ENCODE results near the gene DOLPP1.

Gene DOLPP1

GRCh38 chr9:129068110-129068509 lies 12.8 kb upstream of the DOLPP1 start:
- DNase-seq, result no peak

GRCh38 chr9:129068990-129069861 lies 11.7 kb upstream of the DOLPP1 start:
- peak; percentile 80 for DNase-seq

- DNase-seq, result no peak
These were observed 10.9 kb upstream of the DOLPP1 start for GRCh38 chr9:129069862-129070641.

DNA sequence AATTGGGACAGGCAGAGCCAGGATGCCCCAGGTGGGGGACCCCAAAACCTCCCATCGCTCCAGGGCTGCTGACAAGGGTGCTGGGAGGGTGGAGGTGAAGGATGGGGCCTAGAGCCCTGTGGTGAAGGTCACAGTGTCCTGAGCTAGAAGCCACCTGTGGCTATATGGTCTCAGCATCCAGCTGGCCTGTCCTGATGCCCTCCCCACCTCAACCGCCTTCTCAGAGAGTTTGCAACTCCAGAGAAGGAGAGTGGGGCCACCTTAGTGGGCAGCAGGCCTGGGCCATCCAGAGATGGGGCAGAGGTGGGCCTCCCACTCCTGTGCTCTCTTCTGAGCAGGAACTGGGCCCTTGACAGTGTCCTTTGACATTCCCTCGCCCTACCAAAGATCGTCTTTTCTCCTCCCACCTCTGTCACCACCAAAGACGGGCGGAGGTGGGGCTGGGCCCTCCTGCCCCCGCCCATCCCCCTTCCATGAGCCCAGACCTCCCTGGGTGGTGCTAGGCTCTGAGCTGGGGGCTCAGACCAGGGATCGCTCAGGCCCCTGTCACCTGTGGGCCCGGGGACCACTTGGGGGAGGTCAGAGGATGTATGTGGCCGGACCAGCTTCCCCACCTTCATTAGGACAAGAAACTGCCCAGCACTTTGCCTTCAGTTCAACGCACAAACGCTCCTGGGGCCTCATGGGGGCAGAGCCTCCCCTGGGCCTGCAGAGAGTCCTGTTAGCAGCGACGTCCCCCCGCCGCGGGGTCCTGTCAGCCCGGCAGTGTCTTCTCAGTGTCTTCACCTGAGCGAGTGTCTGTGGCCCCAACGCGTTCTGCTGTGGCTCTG lies 10.0 kb upstream of the DOLPP1 start:
- DNase-seq, result no peak

GRCh38 chr9:129071526-129072126 lies 9.3 kb upstream of the DOLPP1 start:
- no peak for DNase-seq

GRCh38 chr9:129072171-129072570 lies 8.7 kb upstream of the DOLPP1 start:
- DNase-seq, result no peak

DNA sequence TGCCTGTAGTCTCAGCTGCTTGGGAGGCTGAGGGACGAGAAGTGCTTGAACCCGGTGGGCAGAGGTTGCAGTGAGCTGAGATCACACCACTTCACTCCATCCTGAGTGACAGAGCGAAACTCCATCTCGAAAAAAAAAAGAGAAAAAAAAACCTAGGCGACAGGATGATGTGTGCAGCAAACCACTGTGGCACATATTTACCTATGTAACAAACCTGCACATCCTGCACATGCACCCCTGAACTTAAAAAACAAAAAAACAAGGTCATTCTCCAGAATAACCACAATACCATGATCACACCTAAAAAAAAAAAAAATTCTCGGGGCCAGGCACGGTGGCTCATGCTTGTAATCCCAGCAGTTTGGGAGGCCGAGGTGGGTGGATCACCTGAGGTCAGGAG lies 7.5 kb upstream of the DOLPP1 start:
- DNase-seq, result no peak

GRCh38 chr9:129074106-129074505 lies 6.8 kb upstream of the DOLPP1 start:
- DNase-seq, result no peak

- no peak for DNase-seq
These were observed 4.8 kb upstream of the DOLPP1 start for GRCh38 chr9:129075996-129076639.

DNA sequence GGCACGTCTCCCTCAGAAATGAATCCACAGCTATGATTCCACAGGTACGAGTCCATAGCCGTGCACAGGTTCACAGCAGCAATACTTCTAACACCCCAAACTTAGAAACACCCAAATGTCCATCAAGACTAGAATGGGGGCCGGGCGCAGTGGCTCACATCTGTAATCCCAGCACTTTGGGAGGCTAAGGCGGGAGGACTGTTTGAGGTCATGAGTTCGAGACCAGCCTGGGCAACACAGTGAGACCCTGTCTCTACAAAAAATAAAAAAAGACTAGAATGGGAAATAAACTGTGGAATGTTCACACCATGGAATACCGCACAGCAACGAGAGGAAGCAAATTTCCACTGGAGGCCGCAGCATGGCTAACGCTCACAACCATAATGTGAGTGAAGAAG lies 4.3 kb upstream of the DOLPP1 start:
- DNase-seq, result no peak

- no peak for DNase-seq
These were observed 3.7 kb upstream of the DOLPP1 start for GRCh38 chr9:129077236-129077635.

DNA sequence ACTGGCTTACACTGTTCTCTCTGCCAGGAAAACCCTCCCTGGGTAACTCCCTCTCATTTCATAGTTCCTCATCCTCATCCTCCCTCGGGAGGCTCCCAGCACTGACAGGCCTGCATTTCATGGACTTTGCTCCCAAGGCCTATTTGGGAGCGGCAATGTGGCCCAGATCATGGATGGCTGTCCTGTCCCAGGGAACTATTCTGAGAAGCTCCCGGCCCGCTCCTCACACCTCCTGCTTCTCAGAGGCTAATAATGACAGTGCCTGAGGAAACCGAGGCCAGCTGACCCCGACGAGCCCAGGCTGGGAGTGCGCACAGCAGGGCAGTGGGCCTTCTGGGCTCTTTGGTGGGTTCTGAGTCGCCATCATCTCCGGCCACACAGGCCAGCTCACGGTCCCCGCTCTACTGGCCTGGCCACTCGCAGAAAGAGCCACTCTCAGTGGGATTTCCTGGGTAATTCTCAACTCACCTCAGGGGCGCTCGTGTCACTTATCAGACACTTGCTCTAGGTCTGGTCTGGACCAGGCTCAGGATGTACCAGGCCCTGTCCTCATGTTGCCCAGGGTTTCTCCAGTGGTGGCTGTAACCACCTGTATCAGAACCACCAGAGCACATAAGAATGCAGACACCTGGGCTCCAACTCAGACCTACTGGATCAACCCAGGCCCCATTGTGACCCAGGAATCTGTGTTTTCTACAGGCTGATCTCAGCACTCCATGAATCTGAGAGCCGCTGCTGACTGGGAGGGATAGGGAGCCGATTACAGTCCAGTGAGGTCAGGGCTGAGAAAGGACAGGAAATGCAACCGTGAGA lies 2.0 kb upstream of the DOLPP1 start:
- DNase-seq, result no peak

GRCh38 chr9:129079829-129080228 lies 1.1 kb upstream of the DOLPP1 start:
- DNase-seq, result no peak

GRCh38 chr9:129080298-129080600 lies 662 bp upstream of the DOLPP1 start:
- DNase-seq, result no peak

DNA sequence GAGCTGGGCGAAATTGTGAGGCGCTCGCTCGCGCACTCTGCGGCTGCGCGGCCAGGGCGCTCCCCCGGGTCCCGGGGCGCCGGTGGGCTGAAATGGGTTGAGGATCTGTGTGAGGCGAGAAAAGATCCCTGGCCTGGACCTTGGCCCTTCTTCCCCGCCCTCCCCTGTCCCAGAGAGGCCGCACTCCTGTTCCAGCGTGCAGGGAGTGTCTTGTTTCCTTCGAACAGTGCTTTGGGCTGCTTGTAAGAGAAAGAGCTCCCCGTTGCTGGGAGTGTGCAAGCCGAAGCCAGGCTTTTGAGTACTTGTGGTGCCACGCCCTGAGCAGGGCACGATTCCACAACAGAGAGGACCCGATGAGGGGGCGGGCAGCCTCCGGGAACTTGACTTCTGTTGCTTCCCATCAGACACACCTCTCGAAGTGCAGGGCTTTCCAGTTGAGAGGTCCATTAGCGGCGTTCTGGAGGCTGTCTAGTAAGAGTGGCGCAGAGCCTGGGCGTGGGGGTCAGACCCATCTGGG lies 535 bp downstream of the DOLPP1 start:
- no peak for DNase-seq

- DNase-seq, result no peak
These were observed 3.2 kb downstream of the DOLPP1 start for GRCh38 chr9:129084087-129084486.

- DNase-seq, result no peak
These were observed 8.3 kb downstream of the DOLPP1 start for GRCh38 chr9:129089246-129089645.

DNA sequence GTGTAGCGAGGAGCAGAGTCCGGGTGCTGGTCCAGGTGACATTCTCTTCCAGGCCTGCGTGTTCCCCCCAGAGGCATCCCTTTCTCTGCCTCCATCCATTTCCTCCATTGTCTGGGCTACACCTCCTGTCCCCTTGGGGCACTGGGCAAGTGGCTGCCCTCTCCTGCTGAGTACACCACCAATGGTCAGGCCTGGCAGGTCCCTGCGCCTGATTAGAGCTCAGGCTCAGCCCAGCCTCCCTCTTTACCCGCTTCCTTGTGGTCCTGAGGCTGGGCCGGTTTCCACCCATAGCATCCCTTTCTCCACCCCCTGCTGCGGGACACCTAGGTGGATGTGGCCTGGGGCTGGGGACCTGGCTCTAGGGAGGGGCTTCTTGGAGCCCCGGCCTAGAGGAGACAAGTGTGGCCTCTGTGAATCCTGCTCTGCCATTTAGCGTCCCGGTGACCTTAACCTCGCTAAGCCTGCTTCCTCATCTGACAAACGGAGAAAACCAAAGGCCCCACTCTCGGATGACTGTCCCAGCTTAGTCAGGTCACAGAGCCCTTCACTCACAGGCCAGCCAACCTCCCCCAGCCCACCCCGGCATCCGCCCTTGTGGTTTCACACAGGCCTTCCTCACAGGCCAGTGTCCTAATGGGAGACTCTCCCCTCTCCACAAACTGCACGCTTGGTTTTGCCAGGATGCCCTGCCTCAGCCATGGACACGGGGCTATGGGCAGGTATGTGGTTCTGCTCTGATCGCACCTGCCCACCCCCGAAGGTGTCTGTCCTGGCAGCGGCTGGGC lies 12.9 kb downstream of the DOLPP1 start:
- DNase-seq, result no peak

- no peak for DNase-seq
These were observed 13.7 kb downstream of the DOLPP1 start for GRCh38 chr9:129094387-129095169.
